GM12865 (cell line): Measurements from ENCODE around the gene CRISPLD2.

ENCODE experiments used
- DNase-seq: peaks from one replicate; pipeline ENCODE4 v3.0.0; 2010; ENCODE audit warnings: low read depth
- H3K4me3 ChIP-seq: 2 replicates; pipeline ENCODE4 v1.5.1; 2011; ENCODE audit warnings: mild to moderate bottlenecking, low read depth, low read length, control low read depth
- TF ChIP-seq, protein P1 (sequence below): IDR thresholded peaks from 2 replicates; pipeline ENCODE4 v1.5.1; 2011; ENCODE audit warnings: low read length, control low read depth, low read depth, inconsistent platforms; ENCODE audit not compliant: insufficient read depth; ENCODE audit errors: missing control alignments

CRISPLD2 gene

DNA sequence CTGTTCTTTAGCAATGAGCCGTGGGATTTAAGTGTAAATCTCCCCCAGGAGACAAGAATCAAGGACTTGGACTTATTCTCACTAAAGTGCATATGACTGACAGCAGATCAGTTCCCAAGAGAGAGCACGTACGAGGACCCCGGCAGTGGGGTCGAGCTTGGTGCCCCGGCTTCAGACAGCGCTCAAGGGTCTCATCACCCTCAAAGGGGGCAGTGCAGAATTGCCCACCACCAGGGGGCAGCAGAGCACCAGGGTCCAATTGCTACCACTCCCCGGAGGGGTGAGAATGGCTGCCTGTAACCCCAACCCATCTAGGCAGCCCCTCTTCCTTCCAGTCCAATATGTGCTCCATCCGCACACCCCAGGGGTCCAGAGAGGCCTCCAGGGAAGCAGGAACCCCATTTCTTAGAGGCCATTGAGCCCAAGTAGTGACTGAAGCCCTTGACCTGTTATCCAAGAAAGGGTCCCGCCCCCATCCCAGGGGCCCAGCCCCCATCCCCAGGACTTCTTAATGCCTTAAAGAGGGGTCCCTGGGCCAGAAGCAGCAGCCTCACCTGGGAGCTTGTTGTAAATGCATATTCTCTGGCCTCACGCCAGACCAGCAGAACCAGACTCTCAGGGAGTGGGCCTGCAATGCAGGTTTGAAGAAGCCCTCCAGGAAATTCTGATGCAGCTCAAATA lies 105.4 kb downstream of the CRISPLD2 start:
- DNase-seq = peak; percentile 57
- no peak overlapping the region for H3K4me3 ChIP-seq
- TF ChIP-seq, protein P1, sequence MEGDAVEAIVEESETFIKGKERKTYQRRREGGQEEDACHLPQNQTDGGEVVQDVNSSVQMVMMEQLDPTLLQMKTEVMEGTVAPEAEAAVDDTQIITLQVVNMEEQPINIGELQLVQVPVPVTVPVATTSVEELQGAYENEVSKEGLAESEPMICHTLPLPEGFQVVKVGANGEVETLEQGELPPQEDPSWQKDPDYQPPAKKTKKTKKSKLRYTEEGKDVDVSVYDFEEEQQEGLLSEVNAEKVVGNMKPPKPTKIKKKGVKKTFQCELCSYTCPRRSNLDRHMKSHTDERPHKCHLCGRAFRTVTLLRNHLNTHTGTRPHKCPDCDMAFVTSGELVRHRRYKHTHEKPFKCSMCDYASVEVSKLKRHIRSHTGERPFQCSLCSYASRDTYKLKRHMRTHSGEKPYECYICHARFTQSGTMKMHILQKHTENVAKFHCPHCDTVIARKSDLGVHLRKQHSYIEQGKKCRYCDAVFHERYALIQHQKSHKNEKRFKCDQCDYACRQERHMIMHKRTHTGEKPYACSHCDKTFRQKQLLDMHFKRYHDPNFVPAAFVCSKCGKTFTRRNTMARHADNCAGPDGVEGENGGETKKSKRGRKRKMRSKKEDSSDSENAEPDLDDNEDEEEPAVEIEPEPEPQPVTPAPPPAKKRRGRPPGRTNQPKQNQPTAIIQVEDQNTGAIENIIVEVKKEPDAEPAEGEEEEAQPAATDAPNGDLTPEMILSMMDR = peak; percentile 82

DNA sequence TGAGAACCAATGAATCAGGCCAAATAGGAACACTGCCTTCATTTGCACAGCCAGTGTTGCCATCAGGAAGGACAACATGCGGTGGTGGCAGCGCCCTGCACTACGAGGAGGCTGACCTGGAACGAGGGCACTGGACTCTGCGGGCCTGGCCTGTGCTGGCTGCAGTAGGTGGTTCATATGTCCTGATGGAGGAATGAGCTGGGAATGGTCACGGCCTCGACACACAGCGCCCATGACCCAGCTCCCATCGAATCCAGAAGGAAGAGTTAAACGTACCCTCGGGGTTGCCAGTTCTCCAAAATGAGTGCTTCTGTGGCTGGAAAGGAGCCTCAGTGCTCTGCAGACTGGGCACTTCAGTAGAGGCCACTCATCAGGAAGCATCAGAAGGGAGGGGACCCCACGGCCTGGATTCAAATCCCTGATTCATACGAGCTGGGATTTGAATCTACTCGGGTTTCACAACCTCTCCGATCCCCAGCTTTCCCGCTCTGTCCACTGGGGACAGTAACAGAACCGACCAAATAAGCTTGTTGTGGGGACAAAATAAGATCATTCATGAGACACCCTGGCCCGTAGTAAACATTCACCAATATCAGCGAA lies 106.1 kb downstream of the CRISPLD2 start:
- TF ChIP-seq, protein P1 = no peak
- no peak for DNase-seq
- no peak overlapping the region for H3K4me3 ChIP-seq

DNA sequence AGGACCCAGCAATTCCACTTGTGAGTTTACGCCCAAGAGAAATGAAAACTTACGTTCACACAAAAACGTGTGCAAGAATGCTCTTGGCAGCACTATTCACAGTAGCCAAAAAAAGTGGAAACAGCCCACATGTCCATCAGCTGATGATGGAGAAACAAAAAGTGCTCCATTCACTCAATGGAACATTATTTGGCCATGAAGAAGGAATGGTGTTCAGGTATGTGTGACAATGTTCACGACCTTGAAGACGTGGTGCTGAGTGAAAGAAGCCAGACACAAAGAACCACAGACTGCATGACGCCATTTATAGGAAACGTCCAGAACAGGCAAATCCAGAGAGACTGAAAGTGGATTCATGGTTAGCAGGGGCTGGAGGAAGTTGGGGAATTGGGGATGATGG lies 106.7 kb downstream of the CRISPLD2 start:
- H3K4me3 ChIP-seq = no peak overlapping the region
- TF ChIP-seq, protein P1 = no peak
- DNase-seq = no peak

DNA sequence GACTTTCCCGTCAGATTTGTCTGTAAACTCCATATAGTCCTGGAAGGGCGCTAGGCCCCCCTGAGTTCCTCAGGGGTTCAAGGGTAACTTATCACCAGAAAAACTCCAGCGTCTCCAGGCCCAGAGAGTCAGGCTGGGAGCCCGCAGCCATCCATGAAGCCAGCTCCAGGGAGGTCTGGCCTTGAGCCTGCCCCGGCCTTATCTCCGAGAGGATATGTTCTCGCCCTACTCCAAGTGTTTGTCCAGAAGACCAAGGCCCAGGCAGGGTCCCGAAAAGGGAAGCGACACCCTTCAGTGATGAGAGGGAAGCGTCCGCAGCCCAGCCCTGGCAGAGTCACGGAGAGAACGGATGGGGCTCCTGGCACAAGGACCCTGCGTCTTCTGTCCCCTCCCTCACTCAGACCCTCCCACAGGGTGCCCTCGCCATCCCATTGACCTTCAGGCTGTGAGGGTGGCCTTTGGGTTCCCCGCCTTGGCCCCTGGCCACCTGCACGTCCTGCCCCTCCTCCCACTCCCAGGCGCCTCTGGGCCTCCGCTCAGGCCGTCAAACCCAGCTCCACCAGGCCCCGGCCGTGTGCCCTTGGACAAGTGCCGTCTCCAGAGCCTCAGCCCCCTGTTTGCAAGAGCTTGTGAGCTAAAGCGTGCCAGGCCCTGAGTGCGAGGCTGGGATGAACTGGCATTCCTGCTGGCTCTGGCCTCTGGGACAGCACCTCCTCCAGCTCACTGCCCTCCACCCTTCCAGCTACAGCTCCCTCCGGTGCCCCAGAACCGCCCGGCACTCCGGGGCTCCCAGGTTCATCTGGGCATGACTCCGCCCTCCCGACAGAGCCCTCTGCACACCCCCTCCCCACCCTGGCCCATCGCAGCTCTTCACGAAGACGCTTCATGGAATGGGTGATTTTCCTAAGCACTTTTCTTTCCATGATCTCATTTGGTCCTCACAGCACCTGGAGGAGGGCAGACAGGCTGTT lies 108.1 kb downstream of the CRISPLD2 start:
- no peak overlapping the region for H3K4me3 ChIP-seq
- TF ChIP-seq, protein P1 = no peak
- DNase-seq = no peak

DNA sequence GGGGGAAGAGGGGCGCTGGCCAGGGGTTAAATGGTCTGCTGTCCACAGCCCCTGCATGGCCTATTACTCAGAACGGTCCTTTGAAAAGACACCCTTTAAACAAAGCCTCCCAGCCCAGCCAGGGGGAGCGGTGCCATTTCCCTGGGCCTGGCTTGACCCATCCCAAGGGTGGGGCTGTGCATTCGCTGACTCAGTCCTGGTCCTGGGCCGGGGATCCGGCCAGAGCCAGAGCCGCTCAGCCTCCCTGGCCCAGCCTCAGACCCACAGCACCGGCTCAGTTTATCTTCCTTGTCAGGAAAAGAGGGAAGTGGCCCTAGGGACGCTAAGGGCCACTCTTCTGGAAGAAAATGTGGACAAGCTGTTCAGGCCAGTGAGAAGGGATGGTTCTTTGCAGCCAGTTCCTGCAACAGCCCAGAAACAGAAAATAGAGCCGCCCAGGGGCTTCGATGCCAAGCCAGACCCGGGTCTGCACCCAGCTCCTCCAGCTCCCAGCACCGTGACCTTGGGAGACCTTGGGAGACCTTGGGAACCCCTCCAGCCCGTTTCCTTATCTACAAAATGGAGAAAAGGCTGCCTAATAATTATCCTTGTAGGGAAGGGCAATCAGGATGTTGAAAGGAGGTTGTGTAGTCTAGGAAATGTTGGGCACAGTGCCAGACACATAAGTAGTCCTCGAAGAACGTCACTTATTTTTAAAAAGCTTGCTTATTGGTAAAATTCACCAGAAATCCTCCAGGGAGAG lies 109.1 kb downstream of the CRISPLD2 start:
- no peak for DNase-seq
- no peak overlapping the region for H3K4me3 ChIP-seq
- TF ChIP-seq, protein P1 = no peak
